ENCODE data around the gene ANTXR1. TPM values are rescaled to one million over a fixed set of nuclear protein-coding genes. Genes with fewer than 3 reads are reported as not detected.

The ANTXR1 gene
- polyA plus RNA-seq, 3 donors from 2014 or later: not detected

GRCh38 chr2:68987021-68987503 lies 25.9 kb upstream of the ANTXR1 start:
- no peak overlapping the region for H3K4me3 Mint-ChIP-seq
- H3K9me3 Mint-ChIP-seq: no peaks in the 10 kb centered on the region
- no peaks in the 10 kb centered on the region for H3K36me3 Mint-ChIP-seq
- no peak for DNase-seq
- no peak overlapping the region for H3K27ac Mint-ChIP-seq
- H3K4me1 Mint-ChIP-seq: no peaks in the 10 kb centered on the region
- peaks cover 3 to 14% (median 9%) of the 10 kb centered on the region in 3 donors for H3K27me3 Mint-ChIP-seq (ENCODE audit: low read depth in 3 of 3)

DNA sequence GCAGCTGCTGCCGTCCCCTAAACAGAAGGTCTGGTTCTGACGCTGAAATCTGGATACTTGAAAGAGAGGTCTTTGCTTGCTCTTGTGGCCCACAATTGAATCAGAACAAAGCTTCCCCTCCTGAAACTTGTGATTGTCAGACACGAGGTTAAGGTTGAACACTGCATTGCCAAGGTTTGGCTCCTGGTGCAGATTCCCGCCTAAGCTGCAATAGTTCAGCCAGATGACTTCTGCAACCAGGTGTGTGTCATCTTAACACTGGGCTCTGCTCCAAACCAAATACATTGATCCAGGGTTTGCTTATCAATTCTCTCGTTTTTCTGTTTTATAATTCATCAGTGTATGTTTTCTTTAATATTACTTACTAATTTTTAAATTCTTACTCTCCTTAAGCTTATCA lies 23.9 kb upstream of the ANTXR1 start:
- Mint-ChIP-seq H3K27me3 (ENCODE audit: low read depth in 3 of 3) (peaks cover 3 to 19% (median 9%) of the 10 kb centered on the region in 3 donors), H3K9me3 (no peaks in the 10 kb centered on the region), H3K4me3 (no peak overlapping the region), H3K4me1 (no peaks in the 10 kb centered on the region), H3K36me3 (no peaks in the 10 kb centered on the region), H3K27ac (no peak overlapping the region)
- DNase-seq: no peak

DNA sequence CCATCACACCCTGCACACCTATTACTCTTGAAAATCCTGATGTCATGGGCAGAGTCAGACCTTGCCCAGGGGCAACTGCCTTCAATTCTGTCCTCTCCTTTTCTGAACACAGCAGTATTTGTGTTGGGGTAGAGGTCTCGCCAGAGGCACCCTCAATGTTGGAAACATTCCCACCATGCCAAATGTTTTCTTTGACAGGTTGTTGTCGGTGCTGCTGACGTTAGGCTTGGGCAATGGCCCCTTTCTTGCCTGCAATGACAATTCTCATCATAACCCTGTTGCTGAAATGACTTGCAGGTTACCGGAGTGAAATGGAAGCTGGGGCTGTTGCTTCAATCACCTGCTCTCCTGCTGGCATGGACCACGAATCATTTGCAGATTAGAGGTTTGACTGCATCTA lies 20.6 kb upstream of the ANTXR1 start:
- DNase-seq: no peak
- Mint-ChIP-seq H3K4me3 (no peak overlapping the region), H3K27ac (no peak overlapping the region), H3K4me1 (no peaks in the 10 kb centered on the region), H3K27me3 (ENCODE audit: low read depth in 3 of 3) (peaks cover 4 to 12% (median 6%) of the 10 kb centered on the region in 3 donors), H3K9me3 (no peaks in the 10 kb centered on the region), H3K36me3 (no peaks in the 10 kb centered on the region)

DNA sequence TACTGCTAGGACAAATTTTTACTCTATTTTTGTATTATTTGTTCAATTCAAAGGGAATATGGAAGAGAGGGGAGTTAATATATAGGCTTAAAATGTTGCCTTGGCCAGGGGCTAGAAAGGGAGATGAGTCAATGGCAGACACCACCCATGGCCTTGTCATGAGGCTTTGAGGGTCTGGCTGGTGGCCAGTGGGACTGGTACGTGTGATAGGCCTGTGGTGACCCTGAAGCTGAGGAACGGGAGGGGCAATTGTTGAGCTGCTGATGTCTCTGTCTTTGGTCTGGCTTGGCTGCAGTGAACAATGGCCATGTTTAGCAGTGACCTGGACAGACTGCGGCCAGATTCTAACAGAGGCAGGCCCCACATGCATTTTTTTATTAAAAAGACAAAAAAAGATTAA lies 20.0 kb upstream of the ANTXR1 start:
- H3K27me3 Mint-ChIP-seq (ENCODE audit: low read depth in 3 of 3): peaks cover 4 to 12% (median 8%) of the 10 kb centered on the region in 3 donors
- no peaks in the 10 kb centered on the region for H3K36me3 Mint-ChIP-seq
- H3K4me3 Mint-ChIP-seq: no peak overlapping the region
- H3K27ac Mint-ChIP-seq: no peak overlapping the region
- no peaks in the 10 kb centered on the region for H3K4me1 Mint-ChIP-seq
- DNase-seq: no peak
- H3K9me3 Mint-ChIP-seq: no peaks in the 10 kb centered on the region

GRCh38 chr2:68993660-68994059 lies 19.3 kb upstream of the ANTXR1 start:
- no peak overlapping the region for H3K27ac Mint-ChIP-seq
- DNase-seq: no peak
- H3K4me3 Mint-ChIP-seq: no peak overlapping the region
- H3K9me3 Mint-ChIP-seq: no peaks in the 10 kb centered on the region
- H3K27me3 Mint-ChIP-seq (ENCODE audit: low read depth in 3 of 3): peaks cover 4 to 12% (median 9%) of the 10 kb centered on the region in 3 donors
- H3K36me3 Mint-ChIP-seq: peaks cover 0 to 3% (median 0%) of the 10 kb centered on the region in 3 donors
- no peaks in the 10 kb centered on the region for H3K4me1 Mint-ChIP-seq

GRCh38 chr2:68994864-68995263 lies 18.1 kb upstream of the ANTXR1 start:
- H3K36me3 Mint-ChIP-seq: peaks cover 0 to 3% (median 0%) of the 10 kb centered on the region in 3 donors
- H3K4me3 Mint-ChIP-seq: no peak overlapping the region
- DNase-seq: no peak
- H3K9me3 Mint-ChIP-seq: no peaks in the 10 kb centered on the region
- no peaks in the 10 kb centered on the region for H3K4me1 Mint-ChIP-seq
- H3K27me3 Mint-ChIP-seq (ENCODE audit: low read depth in 3 of 3): peaks cover 2 to 13% (median 7%) of the 10 kb centered on the region in 3 donors
- H3K27ac Mint-ChIP-seq: no peak overlapping the region

DNA sequence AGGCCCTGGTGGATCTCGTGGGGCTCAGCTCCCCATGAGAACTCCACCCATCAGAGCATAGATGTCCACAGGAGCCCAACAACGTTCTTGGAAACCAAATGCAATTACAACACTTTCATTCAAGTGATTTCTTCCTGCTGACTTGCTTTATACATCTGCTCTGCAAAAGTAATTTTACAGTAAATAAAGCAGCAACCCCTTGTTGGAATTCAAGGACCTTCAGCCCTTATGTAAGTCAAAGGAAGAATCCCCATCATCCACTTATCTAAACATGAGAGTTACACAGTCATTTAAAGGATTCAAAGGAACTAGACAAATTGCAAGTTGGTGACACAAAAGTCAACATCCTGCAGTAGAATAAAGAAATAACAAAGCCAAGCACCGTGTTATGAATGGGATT lies 17.1 kb upstream of the ANTXR1 start:
- Mint-ChIP-seq H3K9me3 (peaks cover 0 to 1% (median 0%) of the 10 kb centered on the region in 6 donors), H3K27ac (no peak overlapping the region), H3K4me1 (no peaks in the 10 kb centered on the region), H3K36me3 (peaks cover 0 to 3% (median 0%) of the 10 kb centered on the region in 3 donors), H3K4me3 (no peak overlapping the region), H3K27me3 (ENCODE audit: low read depth in 3 of 3) (peaks cover 2 to 9% (median 4%) of the 10 kb centered on the region in 3 donors)
- no peak for DNase-seq

DNA sequence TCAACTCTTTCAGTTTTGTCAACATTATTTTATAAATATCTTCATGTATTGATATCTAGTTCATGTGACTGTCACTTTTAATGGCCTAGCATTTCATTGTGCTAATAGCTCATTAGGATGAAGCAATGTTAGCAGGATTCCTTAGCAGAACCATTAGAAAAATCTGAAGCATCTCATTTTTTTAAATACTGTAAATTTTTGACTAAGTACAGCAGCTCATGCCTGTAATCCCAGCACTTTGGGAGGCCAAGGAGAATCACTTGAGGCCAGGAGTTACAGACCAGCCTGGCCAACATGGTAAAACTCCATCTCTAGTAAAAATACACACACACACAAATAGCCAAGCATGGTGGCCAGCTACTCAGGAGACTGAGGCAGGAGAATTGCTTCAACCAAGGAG lies 15.6 kb upstream of the ANTXR1 start:
- Mint-ChIP-seq H3K36me3 (peaks cover 0 to 3% (median 0%) of the 10 kb centered on the region in 3 donors), H3K4me3 (no peak overlapping the region), H3K27me3 (ENCODE audit: low read depth in 3 of 3) (peaks cover 2 to 19% (median 4%) of the 10 kb centered on the region in 3 donors), H3K4me1 (no peaks in the 10 kb centered on the region), H3K27ac (no peak overlapping the region), H3K9me3 (peaks cover 0 to 6% (median 1%) of the 10 kb centered on the region in 6 donors)
- DNase-seq: no peak

GRCh38 chr2:69001879-69002278 lies 11.1 kb upstream of the ANTXR1 start:
- Mint-ChIP-seq H3K4me1 (no peaks in the 10 kb centered on the region), H3K27ac (no peak overlapping the region), H3K36me3 (peaks cover 0 to 3% (median 0%) of the 10 kb centered on the region in 3 donors), H3K9me3 (peaks cover 0 to 8% (median 1%) of the 10 kb centered on the region in 6 donors), H3K4me3 (no peak overlapping the region), H3K27me3 (ENCODE audit: low read depth in 3 of 3) (peaks cover 4 to 27% (median 6%) of the 10 kb centered on the region in 3 donors)
- no peak for DNase-seq

GRCh38 chr2:69003731-69004130 lies 9.2 kb upstream of the ANTXR1 start:
- H3K4me3 Mint-ChIP-seq: no peak overlapping the region
- H3K9me3 Mint-ChIP-seq: peaks cover 0 to 8% (median 1%) of the 10 kb centered on the region in 6 donors
- no peaks in the 10 kb centered on the region for H3K4me1 Mint-ChIP-seq
- no peaks in the 10 kb centered on the region for H3K36me3 Mint-ChIP-seq
- H3K27ac Mint-ChIP-seq: no peak overlapping the region
- peaks cover 2 to 27% (median 4%) of the 10 kb centered on the region in 3 donors for H3K27me3 Mint-ChIP-seq (ENCODE audit: low read depth in 3 of 3)
- no peak for DNase-seq

DNA sequence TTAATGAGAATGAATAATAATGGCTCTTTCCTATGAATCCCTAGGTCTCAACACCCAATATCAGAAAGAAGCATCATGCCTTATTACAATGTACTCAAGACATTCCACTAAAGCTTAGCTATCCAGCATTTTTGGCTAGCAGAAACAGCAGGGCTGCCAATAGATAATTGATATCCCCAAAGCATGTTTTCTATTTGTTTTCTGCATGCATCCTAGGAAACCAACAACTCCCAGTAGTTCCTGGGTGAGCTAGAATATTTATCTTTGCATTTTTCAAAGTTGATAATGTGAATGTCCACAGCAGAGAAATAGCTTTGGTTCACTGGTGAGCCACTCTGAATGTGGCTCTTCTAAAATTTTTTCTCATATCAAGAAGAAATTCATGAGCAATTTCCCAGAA lies 5.8 kb upstream of the ANTXR1 start:
- Mint-ChIP-seq H3K36me3 (no peaks in the 10 kb centered on the region), H3K27ac (no peak overlapping the region), H3K27me3 (ENCODE audit: low read depth in 3 of 3) (peaks cover 5 to 22% (median 5%) of the 10 kb centered on the region in 3 donors), H3K4me1 (no peaks in the 10 kb centered on the region), H3K9me3 (peaks cover 0 to 5% (median 0%) of the 10 kb centered on the region in 6 donors), H3K4me3 (no peak overlapping the region)
- DNase-seq: no peak

- Mint-ChIP-seq H3K27me3 (ENCODE audit: low read depth in 3 of 3) (peaks cover 5 to 23% (median 5%) of the 10 kb centered on the region in 3 donors), H3K36me3 (no peaks in the 10 kb centered on the region), H3K4me1 (peaks cover 3% of the 10 kb centered on the region in 2 donors), H3K9me3 (peaks cover 0 to 3% (median 0%) of the 10 kb centered on the region in 6 donors), H3K4me3 (no peak overlapping the region), H3K27ac (no peak overlapping the region)
- DNase-seq: no peak
Measured at GRCh38 chr2:69007603-69008002, 5.4 kb upstream of the ANTXR1 start.

DNA sequence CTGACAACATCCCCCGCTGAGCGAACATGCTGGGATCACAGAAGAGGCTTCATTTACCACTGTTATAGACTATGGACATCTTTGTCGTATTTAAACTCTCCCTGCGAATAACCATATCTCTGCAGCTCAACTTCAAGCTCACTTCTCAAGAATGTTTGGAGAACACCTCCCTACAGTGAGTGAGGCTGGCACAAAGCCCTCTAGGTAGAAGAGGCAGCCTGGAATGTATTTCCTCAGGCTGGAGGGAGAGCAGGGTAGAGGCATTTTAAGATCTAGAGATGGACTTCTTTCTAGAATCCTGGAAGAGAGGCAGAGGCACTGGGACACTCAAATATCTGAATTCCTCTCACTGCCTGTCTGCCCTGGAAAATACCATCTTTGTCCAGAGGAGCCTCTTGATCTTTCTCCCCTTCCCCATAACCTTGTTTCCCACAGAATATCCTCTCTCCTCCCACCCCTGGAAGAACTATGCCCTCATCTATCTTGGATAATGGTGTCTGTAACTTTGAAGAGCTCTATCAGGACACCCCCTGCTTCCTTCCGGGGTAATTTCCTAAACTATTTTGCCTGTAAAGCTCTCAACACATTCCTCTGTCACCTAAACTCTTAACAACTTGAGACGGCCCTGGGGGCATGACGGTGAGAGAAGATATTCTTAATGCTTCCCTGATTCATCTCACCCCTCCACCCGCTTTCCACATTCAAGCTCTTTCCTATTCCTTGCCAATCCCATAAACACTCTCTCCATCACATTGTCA lies 2.4 kb upstream of the ANTXR1 start:
- no peak overlapping the region for H3K27ac Mint-ChIP-seq
- peaks cover 0 to 2% (median 0%) of the 10 kb centered on the region in 6 donors for H3K9me3 Mint-ChIP-seq
- no peaks in the 10 kb centered on the region for H3K36me3 Mint-ChIP-seq
- DNase-seq: no peak
- no peak overlapping the region for H3K4me3 Mint-ChIP-seq
- H3K27me3 Mint-ChIP-seq (ENCODE audit: low read depth in 3 of 3): peaks cover 8 to 32% (median 19%) of the 10 kb centered on the region in 3 donors
- peaks cover 14 to 15% of the 10 kb centered on the region in 2 donors for H3K4me1 Mint-ChIP-seq

DNA sequence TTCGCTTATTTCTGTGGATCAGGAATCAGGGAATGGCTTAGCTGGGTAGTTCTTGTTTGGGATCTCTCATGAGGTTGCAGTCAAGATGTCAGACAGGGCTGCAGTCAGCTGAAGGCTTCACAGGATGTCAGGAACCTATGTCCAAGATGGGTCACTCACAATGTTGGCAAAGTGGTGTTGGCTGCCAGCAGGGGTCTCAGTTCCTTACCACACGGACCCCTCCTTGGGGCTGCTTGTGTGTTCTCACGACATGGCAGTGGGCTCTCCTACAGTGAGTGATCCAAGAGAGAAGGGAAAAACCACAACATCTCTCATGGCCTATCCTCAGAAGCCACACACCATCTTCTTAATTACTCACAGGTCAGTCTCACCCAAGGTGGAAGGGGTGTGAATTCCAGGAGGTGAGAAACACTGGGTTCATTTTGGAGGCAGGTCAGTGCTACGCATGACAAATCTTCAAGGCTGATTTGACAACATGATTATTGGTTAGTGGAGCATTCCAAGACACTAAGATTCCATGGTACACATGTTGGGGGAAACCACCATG lies 1.3 kb upstream of the ANTXR1 start:
- Mint-ChIP-seq H3K27ac (no peak overlapping the region), H3K9me3 (peaks cover 0 to 2% (median 0%) of the 10 kb centered on the region in 6 donors), H3K4me1 (peaks cover 14 to 15% of the 10 kb centered on the region in 2 donors), H3K27me3 (ENCODE audit: low read depth in 3 of 3) (peaks cover 11 to 27% (median 18%) of the 10 kb centered on the region in 3 donors), H3K4me3 (peak overlapping the region in 4 of 5 donors; percentile 12 to 88 (median 64)), H3K36me3 (no peaks in the 10 kb centered on the region)
- no peak for DNase-seq

All from immature natural killer cell (primary cell).